GM12878 (cell line): Measurements from ENCODE around the gene HHIPL1. TPM values are rescaled to one million over a fixed set of nuclear protein-coding genes. Genes with fewer than 3 reads are reported as not detected.

ENCODE experiments used
- BCL11A ChIP-seq: IDR thresholded peaks from 2 replicates; pipeline ENCODE4 v1.6.1; 2011; ENCODE audit warnings: low read depth, low read length
- CBFB ChIP-seq: IDR thresholded peaks from 2 replicates; pipeline ENCODE4 v1.6.1; 2016; ENCODE audit warnings: antibody characterized with exemption, low read depth
- CEBPB ChIP-seq, 2 experiments: fragments of 150-350 bp in 1 of 2; IDR thresholded peaks; 2 replicates each; pipeline ENCODE4 v1.6.1; 2012 to 2014; ENCODE audit warnings: low read depth in 2 of 2, low read length in 2 of 2, borderline replicate concordance in 1 of 2, inconsistent platforms in 1 of 2
- CHD2 ChIP-seq: IDR thresholded peaks from 2 replicates; pipeline ENCODE4 v1.6.1; 2011; ENCODE audit warnings: low read depth, low read length, improper control_type of control experiment, borderline replicate concordance
- HCFC1 ChIP-seq: fragments of 150-350 bp; IDR thresholded peaks from 2 replicates; pipeline ENCODE4 v1.6.1; 2014; ENCODE audit warnings: low read length
- LARP7 ChIP-seq: fragments of 450-650 bp; IDR thresholded peaks from 2 replicates; pipeline ENCODE4 v1.6.1; 2017; ENCODE audit warnings: mild to moderate bottlenecking
- MEF2A ChIP-seq: IDR thresholded peaks from 2 replicates; pipeline ENCODE4 v1.6.1; 2011; ENCODE audit warnings: low read depth, mild to moderate bottlenecking, low read length, moderate library complexity; ENCODE audit not compliant: insufficient read depth
- MTA2 ChIP-seq: fragments of 450-650 bp; IDR thresholded peaks from 2 replicates; pipeline ENCODE4 v1.6.1; 2016; ENCODE audit warnings: low read depth, mild to moderate bottlenecking, moderate library complexity
- NFYA ChIP-seq: IDR thresholded peaks from 2 replicates; pipeline ENCODE4 v1.6.1; 2011; ENCODE audit warnings: low read depth, mild to moderate bottlenecking, low read length, improper control_type of control experiment, borderline replicate concordance
- PAX5 ChIP-seq: IDR thresholded peaks from 2 replicates; pipeline ENCODE4 v1.6.1; 2011; ENCODE audit warnings: low read depth, low read length, borderline replicate concordance
- POU2F2 ChIP-seq: IDR thresholded peaks from 3 replicates; pipeline ENCODE4 v1.6.1; 2011; ENCODE audit warnings: low read depth, mild to moderate bottlenecking, low read length, borderline replicate concordance
- RAD21 ChIP-seq: IDR thresholded peaks from 2 replicates; pipeline ENCODE4 v1.6.1; 2011; ENCODE audit warnings: mild to moderate bottlenecking, low read depth, low read length, moderate library complexity; ENCODE audit not compliant: insufficient read depth
- RAD51 ChIP-seq: fragments of 450-650 bp; IDR thresholded peaks from 2 replicates; pipeline ENCODE4 v1.6.1; 2016; ENCODE audit warnings: moderate library complexity, mild to moderate bottlenecking, inconsistent platforms
- RUNX3 ChIP-seq: IDR thresholded peaks from 2 replicates; pipeline ENCODE4 v1.6.1; 2012; ENCODE audit warnings: low read length, inconsistent platforms
- SIX5 ChIP-seq: IDR thresholded peaks from 2 replicates; pipeline ENCODE4 v1.6.1; 2011; ENCODE audit warnings: mild to moderate bottlenecking, low read depth, low read length, moderate library complexity; ENCODE audit not compliant: severe bottlenecking
- SPI1 ChIP-seq: IDR thresholded peaks from 2 replicates; pipeline ENCODE4 v1.6.1; 2011; ENCODE audit warnings: low read depth, mild to moderate bottlenecking, low read length, moderate library complexity, borderline replicate concordance; ENCODE audit not compliant: insufficient read depth
- TCF12 ChIP-seq: IDR thresholded peaks from 2 replicates; pipeline ENCODE4 v1.6.1; 2011; ENCODE audit warnings: low read depth, mild to moderate bottlenecking, low read length
- ZBED1 ChIP-seq: IDR thresholded peaks from 2 replicates; pipeline ENCODE4 v1.6.1; 2016; ENCODE audit warnings: borderline replicate concordance
- ZNF24 ChIP-seq: fragments of 450-650 bp; IDR thresholded peaks from 2 replicates; pipeline ENCODE4 v1.6.1; 2017; ENCODE audit warnings: antibody characterized with exemption, mild to moderate bottlenecking
- polyA plus RNA-seq, 11 experiments: library from polyadenylated mRNA; depleted of rRNA in 4 of 11; unstranded in 6 of 11; stranded (reverse) in 5 of 11; fragments of >200 nt; fragmentation: Nextera tagmentation in 4 of 11; fragmentation: Illumina TruSeq in 1 of 11; extraction: Ambion mirVana in 4 of 11; extraction: Trizol in 1 of 11; gene quantifications; 1 replicate in 1 of 11; 2 replicates in 10 of 11; pipeline versions ENCODE4 v1.2.1 to v1.2.3, GENCODE V29; 2011 to 2016; ENCODE audit warnings: inconsistent platforms in 2 of 11, missing spikeins in 2 of 11, low read depth in 1 of 11
- total RNA-seq, 4 experiments: library from RNA; depleted of rRNA in 3 of 4; stranded (reverse); fragments of >200 nt in 3 of 4; fragmentation: Illumina TruSeq in 1 of 4; extraction: Trizol in 1 of 4; gene quantifications; 2 replicates each; pipeline versions ENCODE4 v1.2.1 to v1.2.3, GENCODE V29; 2013 to 2021
- TF ChIP-seq, protein P1 (sequence below): fragments of 450-650 bp; conservative IDR thresholded peaks from 2 replicates; pipeline ENCODE4 v1.6.1; 2017; ENCODE audit warnings: mild to moderate bottlenecking, moderate library complexity
- TF ChIP-seq, protein P2 (sequence below): fragments of 450-650 bp; IDR thresholded peaks from 2 replicates; pipeline ENCODE4 v1.6.1; 2017; ENCODE audit warnings: mild to moderate bottlenecking
- TF ChIP-seq, protein P3 (sequence below): fragments of 450-650 bp; IDR thresholded peaks from 2 replicates; pipeline ENCODE4 v1.6.1; 2017; ENCODE audit warnings: mild to moderate bottlenecking, low read depth, inconsistent platforms; ENCODE audit not compliant: poor library complexity, severe bottlenecking

Gene HHIPL1
- total and polyA plus RNA-seq, 10 of the 15 experiments (the other 5 are each of a cell fraction or from before 2014, with no cell fraction given), result 0.09 TPM; not detected in 9

DNA sequence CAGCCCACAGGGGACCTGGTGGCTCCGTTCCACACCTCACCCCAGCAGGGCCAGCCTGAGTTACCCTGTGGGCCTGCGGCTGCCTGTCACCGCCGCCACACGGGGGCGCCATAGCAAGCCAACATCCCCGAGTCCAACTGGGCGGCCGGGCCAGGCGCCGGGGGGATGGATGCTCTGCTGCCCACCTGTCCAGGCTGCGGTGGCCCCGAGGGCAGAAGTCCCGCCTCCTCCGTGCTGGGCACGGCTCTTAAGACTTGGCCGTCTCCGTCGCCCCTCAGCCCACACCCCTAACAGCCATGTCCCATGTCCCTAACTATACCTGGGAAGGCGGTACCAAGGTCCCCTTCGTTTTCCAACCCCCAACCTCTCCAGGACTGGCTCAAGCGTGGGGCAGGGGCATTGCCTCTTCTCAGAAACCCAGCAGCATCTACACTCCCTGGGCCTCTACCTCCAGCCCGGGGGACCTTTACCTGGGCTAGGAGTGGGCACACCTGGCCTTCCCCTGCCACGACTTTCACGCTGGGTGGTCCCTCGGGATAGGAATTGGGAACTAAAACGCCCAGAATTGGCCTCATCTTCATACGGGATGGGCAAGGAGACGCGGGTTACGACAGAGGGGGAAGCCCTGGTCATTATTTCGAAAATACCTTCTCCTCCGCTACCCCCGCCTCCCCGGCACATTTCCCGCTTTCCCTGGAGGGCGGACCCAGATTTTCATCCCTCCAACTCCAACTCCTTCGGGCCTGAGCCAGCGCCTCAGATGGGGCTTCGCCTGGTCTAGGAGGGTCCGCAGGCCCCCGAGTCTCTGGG, 38.1 kb downstream of the HHIPL1 start (continued):
- TF ChIP-seq, protein P1, sequence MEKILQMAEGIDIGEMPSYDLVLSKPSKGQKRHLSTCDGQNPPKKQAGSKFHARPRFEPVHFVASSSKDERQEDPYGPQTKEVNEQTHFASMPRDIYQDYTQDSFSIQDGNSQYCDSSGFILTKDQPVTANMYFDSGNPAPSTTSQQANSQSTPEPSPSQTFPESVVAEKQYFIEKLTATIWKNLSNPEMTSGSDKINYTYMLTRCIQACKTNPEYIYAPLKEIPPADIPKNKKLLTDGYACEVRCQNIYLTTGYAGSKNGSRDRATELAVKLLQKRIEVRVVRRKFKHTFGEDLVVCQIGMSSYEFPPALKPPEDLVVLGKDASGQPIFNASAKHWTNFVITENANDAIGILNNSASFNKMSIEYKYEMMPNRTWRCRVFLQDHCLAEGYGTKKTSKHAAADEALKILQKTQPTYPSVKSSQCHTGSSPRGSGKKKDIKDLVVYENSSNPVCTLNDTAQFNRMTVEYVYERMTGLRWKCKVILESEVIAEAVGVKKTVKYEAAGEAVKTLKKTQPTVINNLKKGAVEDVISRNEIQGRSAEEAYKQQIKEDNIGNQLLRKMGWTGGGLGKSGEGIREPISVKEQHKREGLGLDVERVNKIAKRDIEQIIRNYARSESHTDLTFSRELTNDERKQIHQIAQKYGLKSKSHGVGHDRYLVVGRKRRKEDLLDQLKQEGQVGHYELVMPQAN, result no peak
- TF ChIP-seq SIX5 (no peak), NFYA (no peak), MTA2 (no peak), RAD21 (peak; percentile 61), SPI1 (no peak), HCFC1 (no peak), ZBED1 (no peak), POU2F2 (no peak), MEF2A (no peak), TCF12 (0 out of 2 replicates have a peak, but pooled peaks have one; percentile 27), BCL11A (no peak), ZNF24 (no peak), CEBPB (IDR thresholded peaks at IDR 0.05; ENCODE audit: borderline replicate concordance in 1 of 2, low read depth in 2 of 2, low read length in 2 of 2) (no peak), CBFB (no peak), LARP7 (peak; percentile 73), PAX5 (no peak), CHD2 (no peak), RUNX3 (peak; percentile 63), RAD51 (no peak)
- TF ChIP-seq, protein P2, sequence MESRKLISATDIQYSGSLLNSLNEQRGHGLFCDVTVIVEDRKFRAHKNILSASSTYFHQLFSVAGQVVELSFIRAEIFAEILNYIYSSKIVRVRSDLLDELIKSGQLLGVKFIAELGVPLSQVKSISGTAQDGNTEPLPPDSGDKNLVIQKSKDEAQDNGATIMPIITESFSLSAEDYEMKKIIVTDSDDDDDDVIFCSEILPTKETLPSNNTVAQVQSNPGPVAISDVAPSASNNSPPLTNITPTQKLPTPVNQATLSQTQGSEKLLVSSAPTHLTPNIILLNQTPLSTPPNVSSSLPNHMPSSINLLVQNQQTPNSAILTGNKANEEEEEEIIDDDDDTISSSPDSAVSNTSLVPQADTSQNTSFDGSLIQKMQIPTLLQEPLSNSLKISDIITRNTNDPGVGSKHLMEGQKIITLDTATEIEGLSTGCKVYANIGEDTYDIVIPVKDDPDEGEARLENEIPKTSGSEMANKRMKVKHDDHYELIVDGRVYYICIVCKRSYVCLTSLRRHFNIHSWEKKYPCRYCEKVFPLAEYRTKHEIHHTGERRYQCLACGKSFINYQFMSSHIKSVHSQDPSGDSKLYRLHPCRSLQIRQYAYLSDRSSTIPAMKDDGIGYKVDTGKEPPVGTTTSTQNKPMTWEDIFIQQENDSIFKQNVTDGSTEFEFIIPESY, result no peak
- TF ChIP-seq, protein P3, sequence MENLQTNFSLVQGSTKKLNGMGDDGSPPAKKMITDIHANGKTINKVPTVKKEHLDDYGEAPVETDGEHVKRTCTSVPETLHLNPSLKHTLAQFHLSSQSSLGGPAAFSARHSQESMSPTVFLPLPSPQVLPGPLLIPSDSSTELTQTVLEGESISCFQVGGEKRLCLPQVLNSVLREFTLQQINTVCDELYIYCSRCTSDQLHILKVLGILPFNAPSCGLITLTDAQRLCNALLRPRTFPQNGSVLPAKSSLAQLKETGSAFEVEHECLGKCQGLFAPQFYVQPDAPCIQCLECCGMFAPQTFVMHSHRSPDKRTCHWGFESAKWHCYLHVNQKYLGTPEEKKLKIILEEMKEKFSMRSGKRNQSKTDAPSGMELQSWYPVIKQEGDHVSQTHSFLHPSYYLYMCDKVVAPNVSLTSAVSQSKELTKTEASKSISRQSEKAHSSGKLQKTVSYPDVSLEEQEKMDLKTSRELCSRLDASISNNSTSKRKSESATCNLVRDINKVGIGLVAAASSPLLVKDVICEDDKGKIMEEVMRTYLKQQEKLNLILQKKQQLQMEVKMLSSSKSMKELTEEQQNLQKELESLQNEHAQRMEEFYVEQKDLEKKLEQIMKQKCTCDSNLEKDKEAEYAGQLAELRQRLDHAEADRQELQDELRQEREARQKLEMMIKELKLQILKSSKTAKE, result no peak
